Bronchus fibroblast of lung (primary cell): ENCODE data around the gene RRBP1. TPM values are rescaled to one million over a fixed set of nuclear protein-coding genes. Genes with fewer than 3 reads are reported as not detected.

Source experiments
- total RNA-seq: library from RNA; depleted of rRNA; stranded (reverse); fragments of >200 nt; gene quantifications from 2 replicates; pipeline ENCODE4 v1.2.3, GENCODE V29; 2015

The RRBP1 gene
- total RNA-seq: 151 TPM in 2 replicates

GRCh38 chr20:17682103-17682888 is at the start of gene RRBP1:
Gene RRBP1 (minus strand): TSS chr20:17682242. CDS start chr20:17660507, 21,735 bp downstream.

GRCh38 chr20:17699931-17700351 is 17.9 kb upstream of the RRBP1 start, which contains the start of gene BANF2:
Gene BANF2 (plus strand): TSS chr20:17699966. CDS start chr20:17725026, 25,060 bp downstream.

GRCh38 chr20:17569616-17570346 is 112.3 kb downstream of the RRBP1 start, which contains the start of gene DSTN:
Gene DSTN (plus strand): TSS chr20:17570075. CDS start chr20:17570209, 134 bp downstream.

Other genes starting within 250 kb of the RRBP1 start
- 1.7 and 2.7 TPM in 2 replicates for gene BFSP1, start 150.9 kb downstream of the RRBP1 start, total RNA-seq
- 166 and 200 TPM in 2 replicates for gene DSTN, start 112.2 kb downstream of the RRBP1 start, total RNA-seq
- not detected in 2 replicates for gene BANF2, start 17.7 kb upstream of the RRBP1 start, total RNA-seq